Inflammatory macrophage treated with lipopolysaccharide for 1 hour (primary cell): ENCODE data around the gene FPGS.

ENCODE experiments used
- DNase-seq, 2 donors: peaks; one replicate each; pipeline ENCODE4 v3.0.0-alpha.2; 2020 to 2022

FPGS gene

DNA sequence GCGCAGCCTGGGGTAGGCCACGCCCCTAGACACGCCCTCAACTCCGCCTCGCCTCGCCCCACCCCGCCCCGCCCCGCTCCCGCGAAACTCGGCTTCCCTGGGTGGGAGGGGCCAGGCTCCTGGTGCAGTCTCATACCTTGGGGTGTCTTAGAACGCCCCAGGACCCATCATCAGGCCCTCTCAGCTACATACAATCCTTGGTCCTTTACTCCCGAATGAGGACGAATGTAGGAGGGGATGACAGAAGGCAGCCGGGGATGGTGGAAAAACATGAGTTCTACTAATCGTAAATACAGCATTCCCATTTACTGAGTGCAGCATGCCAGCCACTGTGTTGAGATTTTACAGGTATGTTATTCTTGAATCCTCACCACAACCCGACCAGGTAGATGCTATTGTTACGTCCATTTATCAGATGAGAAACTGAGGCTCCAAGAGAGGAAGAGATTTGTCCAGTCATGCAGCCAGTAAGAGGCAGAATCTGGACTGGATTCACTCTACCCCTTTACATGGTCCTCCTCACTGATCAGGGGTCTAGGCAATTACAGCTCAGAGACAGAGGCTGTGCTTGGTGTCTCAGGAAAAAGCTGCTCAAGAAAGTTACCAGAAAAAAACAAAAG lies 31.0 kb upstream of the FPGS start:
- no peak for DNase-seq

DNA sequence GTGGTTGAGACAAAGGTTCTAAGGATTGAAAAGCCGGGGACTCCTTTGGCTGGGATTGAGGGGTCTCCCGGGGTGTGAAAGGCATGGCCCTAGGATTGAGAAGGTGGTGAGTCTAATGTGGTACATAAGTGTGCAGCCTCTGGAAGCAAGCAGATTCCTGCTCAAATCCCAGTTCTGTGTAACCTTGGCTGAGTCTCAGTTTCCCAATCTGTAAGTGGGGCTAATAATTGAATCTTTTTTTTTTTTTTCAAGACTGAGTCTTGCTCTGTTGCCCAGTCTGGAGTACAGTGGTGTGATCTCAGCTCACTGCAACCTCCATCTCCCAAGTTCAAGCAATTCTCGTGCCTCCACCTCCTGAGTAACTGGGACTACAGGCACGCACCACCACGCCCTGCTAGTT lies 30.1 kb upstream of the FPGS start:
- DNase-seq: no peak

DNA sequence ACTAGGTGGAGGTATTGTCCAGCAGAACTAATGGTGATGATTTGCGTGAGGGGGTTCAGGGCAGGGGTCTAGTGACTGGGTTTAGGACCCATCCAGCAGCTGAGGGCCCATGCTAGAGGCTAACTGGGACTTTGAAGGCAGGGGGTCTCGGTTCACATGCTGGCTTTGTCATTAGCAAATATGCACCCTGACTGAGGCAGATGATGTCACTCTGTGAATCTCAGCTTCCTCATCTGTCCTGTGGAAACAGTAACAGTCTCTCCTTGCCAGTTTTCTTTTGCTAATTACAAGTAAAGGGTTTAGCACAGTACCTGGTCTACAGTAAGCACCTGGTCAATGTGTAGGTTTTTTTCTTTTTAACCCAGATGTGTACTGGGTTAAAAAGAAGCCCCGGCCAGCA lies 29.4 kb upstream of the FPGS start:
- peak; percentile 50 for DNase-seq

DNA sequence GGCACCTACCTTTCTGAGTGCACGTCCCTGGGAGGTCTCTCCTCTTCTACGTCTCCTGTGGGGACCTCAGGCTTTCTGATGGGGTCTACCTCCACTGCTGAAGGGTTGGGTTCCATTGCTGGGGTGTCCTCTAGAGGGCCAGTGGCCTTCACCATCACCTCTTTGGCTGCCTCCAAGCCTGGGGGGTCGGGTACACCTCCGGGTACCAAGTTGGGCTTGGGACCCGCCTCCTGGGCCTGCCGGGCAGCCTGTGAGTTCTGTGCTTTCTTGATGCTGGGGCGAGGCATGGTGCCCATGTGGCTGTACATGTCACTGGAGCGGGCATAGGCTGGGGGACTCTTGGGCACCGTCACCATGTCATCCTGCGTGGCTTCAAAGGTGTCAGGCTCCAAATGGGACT lies 28.7 kb upstream of the FPGS start:
- no peak for DNase-seq

DNA sequence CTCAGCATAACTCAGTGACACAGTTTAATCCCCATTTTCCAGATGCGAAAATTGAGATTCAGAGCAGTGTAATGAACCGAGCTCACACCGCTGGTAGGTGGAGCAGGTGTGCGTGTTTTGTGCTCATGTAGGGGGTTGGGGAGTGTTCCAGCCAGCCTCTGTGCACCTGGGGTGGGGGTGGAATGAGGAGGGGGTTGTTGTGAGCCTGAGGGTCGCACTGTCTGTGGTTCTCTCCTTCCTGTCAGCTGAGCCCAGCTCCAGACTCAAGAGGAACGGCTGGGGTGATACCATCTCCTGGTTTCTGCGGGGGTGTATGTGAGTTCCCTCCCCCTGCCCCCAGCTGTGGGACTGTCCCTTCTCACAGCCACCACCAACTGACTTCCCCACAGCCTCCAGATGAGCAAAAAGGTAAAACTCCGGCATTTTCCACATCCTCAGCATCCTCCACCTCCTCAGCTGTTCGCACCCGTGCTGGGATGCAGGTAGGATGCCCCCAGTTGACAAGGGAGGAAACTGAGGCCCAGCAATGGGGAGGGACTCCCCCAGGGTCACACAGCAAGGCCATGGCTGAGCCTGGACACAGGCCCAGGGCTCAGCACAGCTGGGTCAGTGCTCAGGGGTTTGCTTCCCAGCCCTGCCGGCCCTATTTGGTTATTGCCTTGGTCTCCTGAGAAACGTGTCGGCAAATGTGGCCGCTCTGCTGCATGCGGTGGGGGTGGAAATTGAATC lies 26.3 kb upstream of the FPGS start:
- DNase-seq: peak; percentile 77 to 85

DNA sequence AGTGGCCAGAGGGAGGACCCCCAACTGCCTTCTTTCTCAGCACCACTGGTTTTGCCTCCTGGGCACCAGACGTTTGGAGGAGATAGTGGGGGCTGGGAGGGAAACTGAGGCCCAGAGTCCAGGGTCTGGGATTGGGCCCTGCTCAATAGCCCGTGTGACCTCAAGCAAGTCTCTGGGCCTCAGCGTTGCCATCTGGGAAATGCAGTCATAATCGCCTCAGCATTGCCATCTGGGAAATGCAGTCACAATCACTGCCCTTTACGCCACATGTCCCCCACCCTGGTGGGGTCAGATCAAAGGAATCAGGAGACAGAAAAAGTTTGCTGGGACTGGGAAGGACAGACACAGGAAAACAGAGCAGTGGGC lies 25.8 kb upstream of the FPGS start:
- DNase-seq: no peak

DNA sequence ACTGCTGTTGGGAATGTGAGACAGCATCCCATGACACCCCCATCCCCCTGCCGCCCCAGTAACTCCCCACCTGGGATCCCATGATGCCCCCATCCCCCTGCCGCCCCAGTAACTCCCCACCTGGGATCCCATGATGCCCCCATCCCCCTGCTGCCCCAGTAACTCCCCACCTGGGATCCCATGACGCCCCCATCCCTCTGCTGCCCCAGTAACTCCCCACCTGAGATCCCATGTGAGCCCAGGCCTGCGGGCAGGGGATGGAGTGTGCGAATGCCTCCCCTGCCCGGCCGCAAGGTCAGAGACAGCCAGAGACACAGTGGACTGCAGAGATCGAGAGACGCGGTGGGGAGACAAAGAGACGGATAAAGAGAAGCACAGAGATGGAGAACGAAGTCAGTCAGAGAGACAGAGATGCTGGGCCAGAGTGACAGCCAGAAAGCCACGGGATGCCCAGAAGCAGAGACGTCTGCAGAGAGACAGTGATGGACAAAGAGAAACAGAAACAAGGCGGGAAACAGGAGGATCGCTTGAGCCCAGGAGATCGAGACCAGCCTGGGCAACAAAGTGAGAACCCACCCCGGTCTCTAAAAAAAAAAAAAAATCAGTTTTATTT lies 25.2 kb upstream of the FPGS start:
- no peak for DNase-seq

DNA sequence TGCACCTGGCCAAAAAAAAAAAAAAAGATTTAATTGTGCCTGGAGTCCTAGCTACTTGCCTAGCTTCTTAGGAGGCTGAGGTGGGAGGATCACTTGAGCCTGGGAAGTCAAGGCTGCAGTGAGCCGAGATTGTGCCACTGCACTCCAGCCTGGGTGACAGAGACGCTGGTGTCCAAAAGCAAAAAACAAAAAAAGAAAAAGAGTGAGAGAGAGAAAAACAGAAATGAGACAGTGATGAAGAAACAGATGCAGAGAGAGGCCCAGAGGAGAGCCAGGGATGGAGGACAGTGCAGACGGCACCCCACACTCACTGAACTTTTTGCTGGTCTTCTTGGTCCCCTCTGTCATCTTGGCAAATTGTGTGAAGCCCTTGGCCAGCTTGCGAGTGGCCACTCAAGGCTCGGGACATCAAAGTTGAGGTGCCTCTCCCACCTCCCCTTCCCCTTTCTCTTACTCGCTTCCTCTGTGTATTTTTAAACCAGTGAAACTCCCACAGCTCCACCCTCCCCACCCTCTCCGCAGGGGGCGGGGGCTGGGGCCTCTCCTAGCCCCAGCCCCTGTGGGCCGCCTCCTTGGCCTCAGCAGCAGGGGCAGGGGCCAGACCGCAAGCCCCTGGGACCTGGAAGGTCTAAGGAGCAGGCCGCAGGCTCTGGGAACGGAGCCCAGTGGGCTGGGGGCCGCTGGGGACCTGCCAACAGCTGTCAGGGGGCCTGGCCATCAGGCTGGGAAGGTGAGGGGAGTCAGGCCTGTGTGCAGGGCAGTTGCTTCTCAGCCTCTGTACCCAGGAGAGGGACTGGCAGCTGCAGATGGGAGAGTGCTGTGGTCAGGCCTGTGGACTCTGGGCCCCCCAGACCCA lies 24.2 kb upstream of the FPGS start, which contains the start of gene SH2D3C:
Gene SH2D3C (minus strand): TSS at position 387 of the 856 bp plus-strand sequence. CDS start 39 bp downstream, at position 348.
- DNase-seq: peak; percentile 29 to 45

DNA sequence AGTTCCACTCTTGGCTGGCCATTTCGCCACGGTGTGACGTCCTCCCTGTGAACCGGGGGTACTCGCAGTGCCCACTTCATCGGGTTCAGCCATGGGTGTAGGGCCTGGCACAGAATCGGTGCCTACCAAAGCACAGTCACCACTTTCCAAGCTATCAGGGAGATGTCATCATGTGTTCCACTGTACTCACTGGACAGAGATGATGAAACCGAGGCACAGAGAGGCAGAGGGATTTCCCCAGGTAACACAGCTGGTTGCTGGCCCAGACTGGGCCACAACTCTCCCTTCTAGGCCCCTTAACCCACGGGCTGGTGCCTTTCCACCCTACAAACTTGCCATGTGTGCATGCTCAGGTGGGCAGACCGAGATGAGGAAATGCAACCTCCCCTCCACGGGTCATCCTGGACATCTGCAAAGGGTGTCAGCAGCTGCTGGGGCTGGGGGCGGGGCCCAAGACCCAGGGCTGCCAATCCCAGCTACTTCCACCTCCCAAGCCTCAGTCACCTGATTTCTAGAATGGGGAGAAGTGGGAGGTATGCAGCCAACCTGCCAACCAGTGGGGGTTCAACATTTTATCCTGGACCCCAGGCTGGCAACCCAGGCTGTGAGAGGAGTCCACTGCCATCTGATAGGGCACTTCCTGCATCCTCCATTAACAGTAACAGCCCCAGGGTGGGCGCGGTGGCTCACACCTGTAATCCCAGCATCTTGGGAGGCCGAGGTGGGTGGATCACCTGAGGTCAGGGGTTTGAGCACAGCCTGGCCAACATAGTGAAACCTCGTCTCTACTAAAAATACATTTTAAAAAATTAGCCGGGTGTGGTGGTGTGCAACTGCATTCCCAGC lies 23.3 kb upstream of the FPGS start:
- peak; percentile 79 to 92 for DNase-seq

DNA sequence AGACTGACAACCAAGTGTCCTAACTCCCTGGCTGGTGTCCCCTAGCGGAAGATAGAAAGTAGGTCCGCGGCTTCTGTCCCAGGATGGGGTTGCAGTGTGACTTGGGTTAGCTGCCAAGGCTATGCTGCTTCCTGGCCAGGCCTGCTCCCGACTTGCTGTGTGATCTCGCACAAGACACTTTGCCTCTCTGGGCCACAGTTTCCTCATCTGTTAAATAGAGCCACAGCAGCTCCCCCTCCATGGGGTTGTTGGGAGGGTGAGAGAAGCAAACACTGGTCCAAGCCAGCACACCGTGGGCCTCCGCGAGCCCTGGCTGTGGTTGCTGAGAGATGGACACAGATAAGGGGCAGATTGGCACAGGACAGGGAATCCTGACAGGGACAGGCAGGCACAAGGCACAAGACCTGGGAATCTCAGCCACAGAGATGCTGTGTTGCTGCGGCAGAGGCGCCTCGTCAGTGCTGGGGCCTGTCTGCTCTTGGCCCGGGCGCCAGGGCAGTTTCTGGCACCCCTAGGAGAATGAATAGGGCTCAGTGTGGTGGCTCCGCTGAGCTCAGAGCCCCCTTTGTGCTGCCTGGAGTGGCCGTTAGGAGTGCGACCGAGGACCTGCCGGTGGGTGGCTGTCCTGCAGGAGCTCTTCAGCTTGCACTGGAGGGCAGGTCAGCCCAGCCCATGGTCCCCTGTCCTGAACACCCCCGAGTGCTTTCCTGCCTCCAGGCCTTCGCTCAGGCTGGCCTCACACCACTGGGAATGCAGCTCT lies 22.4 kb upstream of the FPGS start:
- no peak for DNase-seq

DNA sequence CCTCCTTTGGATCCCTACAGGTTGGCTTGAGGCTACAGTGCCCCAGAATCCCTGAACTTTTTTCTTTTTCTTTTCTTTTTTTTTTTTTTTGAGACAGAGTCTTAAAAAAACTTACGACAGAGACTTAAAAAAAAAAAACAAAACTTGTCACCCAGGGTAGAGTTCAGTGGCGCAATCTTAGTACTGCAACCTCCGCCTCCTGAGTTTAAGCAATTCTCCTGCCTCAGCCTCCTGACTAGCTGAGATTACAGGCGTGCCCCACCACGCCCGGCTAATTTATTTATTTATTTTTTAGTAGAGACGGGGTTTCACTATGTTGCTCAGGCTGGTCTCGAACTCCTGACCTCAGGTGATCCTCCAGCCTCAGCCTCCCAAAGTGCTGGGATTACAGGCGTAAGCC lies 21.8 kb upstream of the FPGS start:
- peak; percentile 77 to 85 for DNase-seq

DNA sequence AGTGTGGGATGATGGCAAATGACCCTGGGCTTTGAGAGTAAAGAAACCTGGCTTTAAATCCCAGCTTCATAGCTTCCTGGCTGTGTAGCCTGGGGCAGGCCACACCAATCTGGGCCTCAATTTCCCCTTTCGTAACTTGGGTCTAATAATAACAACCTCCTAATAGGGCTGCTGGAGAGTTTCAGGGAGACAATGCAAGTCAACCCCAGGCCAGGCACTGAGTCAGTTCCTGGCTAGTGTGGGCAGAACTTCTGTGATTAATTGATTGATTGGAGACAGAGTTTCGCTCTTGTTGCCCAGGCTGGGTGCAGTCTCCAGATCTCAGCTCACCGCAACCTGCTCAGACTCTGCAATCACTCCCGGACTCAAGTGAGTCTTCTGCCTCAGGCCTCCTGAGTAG lies 20.9 kb upstream of the FPGS start:
- no peak for DNase-seq

DNA sequence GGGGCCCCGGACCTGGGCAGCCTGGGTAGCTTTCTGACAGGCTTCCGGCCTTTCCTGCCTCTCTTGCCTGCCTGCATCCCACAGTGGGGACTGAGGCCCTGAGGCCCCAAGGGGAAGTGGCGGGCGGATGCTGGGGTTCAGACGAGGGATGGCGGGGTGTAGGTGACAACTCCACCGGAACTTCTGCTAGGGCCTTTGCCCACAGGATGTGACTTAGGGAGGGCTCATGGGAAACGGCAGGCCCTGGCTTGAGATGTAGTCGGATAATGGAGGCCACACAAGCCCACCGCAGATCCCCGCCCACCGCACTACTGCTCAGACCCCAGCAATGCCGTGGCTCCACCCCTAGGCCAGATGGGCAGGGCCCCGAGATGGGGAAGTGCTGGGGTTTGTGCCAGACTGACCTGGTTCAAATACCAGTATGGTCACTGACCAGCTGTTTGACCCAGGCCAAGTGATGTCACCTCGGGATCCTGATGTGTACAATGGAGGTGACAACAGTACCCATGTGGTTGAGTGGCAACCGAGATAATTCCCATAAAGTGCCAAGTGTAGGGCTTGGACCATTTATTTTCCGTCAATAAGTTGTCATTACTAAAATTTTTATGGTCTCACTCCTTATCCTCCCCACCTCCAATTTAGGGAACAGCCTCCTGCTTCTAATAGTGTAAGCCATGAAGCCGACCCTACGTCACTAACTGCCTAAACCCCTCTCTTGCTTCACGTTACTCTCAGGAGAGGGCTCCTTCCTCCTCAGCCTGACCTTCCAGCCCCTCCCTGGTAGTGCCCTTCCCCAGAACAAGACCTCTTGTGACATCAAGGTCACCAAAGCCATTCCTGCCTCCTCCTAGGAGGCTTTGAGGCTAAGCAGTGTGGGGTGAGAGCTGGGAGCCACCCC lies 19.3 kb upstream of the FPGS start:
- DNase-seq: peak; percentile 44 to 64

DNA sequence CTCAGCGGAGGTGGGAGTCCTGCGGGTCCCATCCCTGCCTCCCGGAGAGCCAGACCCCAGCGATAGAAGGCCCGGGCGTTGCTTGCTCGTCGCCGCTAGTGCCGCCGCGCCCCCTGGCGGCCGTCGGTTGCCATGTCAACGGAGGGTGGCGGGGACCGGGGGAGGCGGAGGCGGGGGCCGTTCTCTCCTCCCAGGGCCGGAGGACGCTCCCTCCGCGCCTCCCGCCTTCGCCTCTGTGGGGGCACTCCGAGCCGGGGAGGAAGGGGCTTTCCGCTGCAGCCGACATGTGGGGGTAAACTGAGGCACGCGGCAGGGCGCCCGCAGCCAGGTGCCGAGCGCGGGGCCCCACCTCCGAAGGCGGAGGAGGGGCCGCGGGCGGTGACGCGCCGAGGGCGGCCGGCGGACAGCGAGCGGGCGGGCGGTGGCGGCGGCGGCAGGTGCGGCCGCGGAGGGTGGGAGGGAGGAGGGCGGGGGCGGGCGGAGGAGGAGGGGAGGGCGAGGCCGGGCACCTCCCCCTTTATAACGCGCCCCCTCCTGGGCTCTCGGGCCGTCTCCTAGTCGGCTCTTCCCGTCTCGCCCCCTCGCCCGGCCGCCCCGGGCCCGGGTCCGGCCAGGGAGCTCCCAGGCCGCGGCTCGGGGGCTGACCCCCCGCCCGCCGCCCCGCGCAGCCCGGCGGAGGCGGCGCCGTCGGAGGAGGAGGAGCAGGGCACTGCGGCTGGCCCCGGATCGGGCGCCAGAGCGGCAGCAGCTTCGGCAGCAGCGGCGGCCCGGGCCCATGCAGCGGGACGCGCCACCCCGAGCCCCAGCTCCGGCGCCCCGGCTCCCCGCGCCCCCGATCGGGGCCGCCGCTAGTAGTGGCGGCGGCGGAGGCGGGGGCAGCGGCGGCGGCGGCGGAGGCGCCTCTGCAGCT lies 17.4 kb upstream of the FPGS start:
- DNase-seq: peak; percentile 59 to 80

DNA sequence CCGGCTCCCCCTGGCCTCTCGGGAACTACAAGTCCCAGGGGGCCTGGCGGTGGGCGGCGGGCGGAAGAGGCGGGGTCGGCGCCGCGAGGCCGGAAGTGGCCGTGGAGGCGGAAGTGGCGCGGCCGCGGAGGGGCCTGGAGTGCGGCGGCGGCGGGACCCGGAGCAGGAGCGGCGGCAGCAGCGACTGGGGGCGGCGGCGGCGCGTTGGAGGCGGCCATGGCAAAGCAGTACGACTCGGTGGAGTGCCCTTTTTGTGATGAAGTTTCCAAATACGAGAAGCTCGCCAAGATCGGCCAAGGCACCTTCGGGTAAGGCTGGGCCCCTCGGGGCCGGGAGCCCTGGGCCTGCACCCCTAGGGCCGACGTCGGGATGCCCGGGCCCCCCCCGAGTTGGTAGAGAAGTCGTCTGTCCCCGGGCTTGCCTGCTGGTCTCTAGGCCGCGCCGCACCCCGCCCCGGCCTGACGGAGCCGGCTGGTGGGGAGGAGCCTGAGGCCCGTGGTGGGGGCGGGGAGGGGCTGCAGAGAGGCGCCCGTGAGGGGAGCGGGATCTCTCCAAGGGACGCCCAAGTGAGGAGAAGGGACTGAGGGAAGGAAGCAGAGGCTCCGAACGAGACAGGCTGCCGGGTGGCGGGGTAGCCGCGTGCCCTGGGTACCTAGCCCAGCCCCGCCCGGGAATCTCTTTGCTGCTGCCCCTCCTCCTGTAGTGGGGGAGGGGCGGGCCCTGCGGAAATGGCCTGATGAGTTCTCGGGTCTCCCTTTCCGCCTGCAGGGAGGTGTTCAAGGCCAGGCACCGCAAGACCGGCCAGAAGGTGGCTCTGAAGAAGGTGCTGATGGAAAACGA lies 16.5 kb upstream of the FPGS start, which contains the start of gene CDK9:
Gene CDK9 (plus strand): TSS at position 102 of the 840 bp plus-strand sequence. CDS start 115 bp downstream, at position 217.
- peak; percentile 85 to 93 for DNase-seq

DNA sequence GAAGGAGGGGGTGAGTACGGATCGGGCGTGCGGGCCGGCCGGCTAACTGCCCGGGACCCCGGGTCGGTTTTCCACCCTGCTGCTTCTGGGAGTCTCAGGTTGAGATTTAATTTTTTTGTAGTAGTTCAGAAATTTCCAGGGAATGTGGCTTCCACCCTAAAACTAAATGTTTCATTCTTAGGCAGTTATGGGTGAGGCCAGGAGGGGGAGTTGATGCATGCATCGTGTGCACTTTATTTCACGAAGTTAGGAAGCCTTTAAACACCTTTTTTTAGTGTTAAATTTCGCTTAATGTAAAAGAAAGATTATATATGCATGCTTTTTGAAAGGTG lies 15.9 kb upstream of the FPGS start:
- peak in 1 of 2 donors; percentile 33 for DNase-seq

DNA sequence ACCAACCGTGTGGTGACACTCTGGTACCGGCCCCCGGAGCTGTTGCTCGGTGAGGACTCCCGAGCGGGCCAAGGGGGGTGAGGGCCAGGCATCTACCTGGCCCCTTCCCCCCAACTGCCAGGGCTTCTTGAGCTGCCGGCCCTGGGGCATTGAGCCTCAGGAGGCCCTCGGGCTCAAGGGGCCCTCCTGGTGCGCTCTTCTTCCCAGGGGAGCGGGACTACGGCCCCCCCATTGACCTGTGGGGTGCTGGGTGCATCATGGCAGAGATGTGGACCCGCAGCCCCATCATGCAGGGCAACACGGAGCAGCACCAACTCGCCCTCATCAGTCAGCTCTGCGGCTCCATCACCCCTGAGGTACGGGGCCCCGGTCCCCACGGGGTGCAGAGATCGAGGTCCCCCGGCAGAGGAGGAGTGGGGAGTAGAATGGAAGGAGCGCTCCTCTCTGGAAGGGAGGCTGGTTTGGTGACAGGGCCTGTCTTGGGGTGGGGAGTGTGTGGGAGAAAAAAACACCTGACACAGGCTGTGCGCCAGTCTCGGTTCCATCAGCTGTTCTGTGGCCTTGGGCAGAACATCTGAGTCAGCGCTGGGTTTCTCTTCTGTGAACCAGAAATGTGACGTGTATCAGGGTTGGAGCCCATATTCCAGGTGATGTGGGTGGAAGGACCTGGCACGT lies 14.2 kb upstream of the FPGS start:
- no peak for DNase-seq

DNA sequence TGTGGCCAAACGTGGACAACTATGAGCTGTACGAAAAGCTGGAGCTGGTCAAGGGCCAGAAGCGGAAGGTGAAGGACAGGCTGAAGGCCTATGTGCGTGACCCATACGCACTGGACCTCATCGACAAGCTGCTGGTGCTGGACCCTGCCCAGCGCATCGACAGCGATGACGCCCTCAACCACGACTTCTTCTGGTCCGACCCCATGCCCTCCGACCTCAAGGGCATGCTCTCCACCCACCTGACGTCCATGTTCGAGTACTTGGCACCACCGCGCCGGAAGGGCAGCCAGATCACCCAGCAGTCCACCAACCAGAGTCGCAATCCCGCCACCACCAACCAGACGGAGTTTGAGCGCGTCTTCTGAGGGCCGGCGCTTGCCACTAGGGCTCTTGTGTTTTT lies 13.5 kb upstream of the FPGS start:
- DNase-seq: no peak
